D721Med (cell line): ENCODE data around the gene RBSN.
A peak's percentile ranks its signal among the peaks of the same experiment; 100 is the strongest.

ENCODE experiments used
- DNase-seq: peaks from one replicate; pipeline ENCODE4 v3.0.0; 2011; ENCODE audit warnings: low spot score; ENCODE audit not compliant: insufficient read length
- FAIRE-seq: peaks from 2 replicates; lab custom pipeline; 2011; peaks lifted over from hg19 to GRCh38; lab: Jason Lieb, UNC
- CTCF ChIP-seq: IDR thresholded peaks from 2 replicates; pipeline ENCODE4 v1.5.1; 2012; ENCODE audit warnings: mild to moderate bottlenecking, control low read depth; ENCODE audit not compliant: insufficient read depth; ENCODE audit errors: missing control alignments

Gene RBSN

GRCh38 chr3:15108869-15109268 is 9.9 kb upstream of the RBSN start:
- FAIRE-seq (no peak), DNase-seq (no peak)

GRCh38 chr3:15108082-15108545 is 9.2 kb upstream of the RBSN start:
- no peak for FAIRE-seq
- DNase-seq, result peak; percentile 90
- peak; percentile 95 for TF ChIP-seq CTCF

More at GRCh38 chr3:15108869-15109268, 9.9 kb upstream of the RBSN start:
- no peak for TF ChIP-seq CTCF

DNA sequence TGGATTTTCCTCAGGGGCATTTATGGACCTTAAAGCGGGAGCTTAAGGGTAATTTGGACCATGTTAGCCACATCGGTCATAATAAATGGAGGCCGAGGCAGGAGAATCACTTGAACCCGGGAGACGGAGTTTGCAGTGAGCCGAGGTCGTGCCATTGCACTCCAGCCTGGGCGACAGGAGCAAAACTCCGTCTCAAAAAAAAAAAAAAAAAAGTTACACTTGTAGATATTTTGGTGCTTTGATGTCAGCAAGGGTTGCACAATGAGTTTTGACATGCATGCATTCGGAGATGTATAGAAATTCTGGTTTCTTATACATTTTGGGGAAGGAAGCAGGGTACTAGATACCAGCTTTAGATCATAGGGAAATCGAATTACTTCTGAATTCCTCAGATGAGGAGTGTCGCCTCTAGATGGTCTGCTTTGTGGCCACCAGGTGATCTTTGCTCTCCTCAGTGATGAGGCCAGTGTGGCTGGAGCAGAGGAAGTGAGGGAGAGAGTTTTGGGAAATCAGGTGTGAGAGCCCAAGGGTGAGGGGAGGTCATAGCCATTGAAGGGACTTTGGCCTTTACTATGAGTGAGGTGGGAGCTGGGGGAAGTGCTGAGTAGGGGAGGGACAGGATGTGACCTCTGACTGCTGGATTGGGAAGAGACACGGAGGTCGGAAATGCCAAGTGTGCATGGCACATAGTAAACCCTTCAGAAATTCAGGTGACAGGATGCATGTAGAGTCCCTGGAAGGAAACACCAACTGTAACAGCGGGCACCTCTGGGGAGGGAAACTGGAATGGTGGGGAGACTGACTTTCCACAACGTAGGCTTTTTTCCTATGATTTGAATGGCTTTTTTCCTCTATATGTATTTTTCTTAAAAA is 8.4 kb upstream of the RBSN start:
- TF ChIP-seq CTCF, result no peak
- no peak for DNase-seq

GRCh38 chr3:15102836-15103235 is 3.9 kb upstream of the RBSN start:
- TF ChIP-seq CTCF, result no peak
- DNase-seq (no peak), FAIRE-seq (no peak)

More for the DNA sequence above, 8.4 kb upstream of the RBSN start:
- FAIRE-seq, result no peak

GRCh38 chr3:15102256-15102655 is 3.3 kb upstream of the RBSN start:
- TF ChIP-seq CTCF, result no peak
- DNase-seq, result no peak

GRCh38 chr3:15099364-15100098 is 583 bp upstream of the RBSN start:
- DNase-seq, result no peak
- no peak for TF ChIP-seq CTCF
- FAIRE-seq, result no peak

More at GRCh38 chr3:15102256-15102655, 3.3 kb upstream of the RBSN start:
- FAIRE-seq, result no peak

GRCh38 chr3:15097891-15098290 is 1.1 kb downstream of the RBSN start:
- TF ChIP-seq CTCF, result no peak
- FAIRE-seq (no peak), DNase-seq (no peak)
